Activated CD8-positive, alpha-beta memory T cell treated with anti-CD3 and anti-CD28 coated beads, Interleukin-2, amount 50 U/mL, for 1 hour (primary cell): Measurements from ENCODE around the gene DAP3.
"Not testable (repeated sequence)": the region's sequence is repeated elsewhere in the genome, so short reads cannot be mapped to it uniquely, and the experiment has no call there.

ENCODE experiments used
- DNase-seq: peaks from one replicate; pipeline ENCODE4 v3.0.0-alpha.2; 2020; ENCODE audit errors: extremely low read depth

Gene DAP3

DNA sequence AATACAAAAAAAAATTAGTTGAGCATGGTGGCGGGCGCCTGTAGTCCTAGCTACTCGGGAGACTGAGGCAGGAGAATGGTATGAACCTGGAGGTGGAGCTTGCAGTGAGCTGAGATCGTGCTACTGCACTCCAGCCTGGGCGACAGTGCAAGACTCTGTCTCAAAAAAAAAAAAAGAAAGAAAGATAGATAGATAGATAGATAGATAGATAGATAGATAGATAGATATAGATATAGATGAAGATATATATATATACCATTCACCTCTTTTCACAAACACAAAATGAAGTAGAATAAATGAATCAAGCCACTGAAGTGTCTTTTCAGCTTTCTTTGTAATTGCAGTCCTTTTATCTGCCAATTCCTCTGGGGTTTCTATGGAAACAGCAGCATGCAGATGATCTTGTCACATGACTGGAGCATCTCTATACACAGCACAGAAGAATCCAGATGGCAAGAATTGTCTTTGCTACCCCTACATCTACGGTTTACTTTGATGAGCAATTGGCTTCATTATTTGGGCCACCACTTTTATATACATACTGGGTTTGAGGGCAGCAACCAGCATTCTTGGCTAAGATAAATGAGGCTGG lies 29.7 kb downstream of the DAP3 start:
- DNase-seq, result not testable (repeated sequence)

DNA sequence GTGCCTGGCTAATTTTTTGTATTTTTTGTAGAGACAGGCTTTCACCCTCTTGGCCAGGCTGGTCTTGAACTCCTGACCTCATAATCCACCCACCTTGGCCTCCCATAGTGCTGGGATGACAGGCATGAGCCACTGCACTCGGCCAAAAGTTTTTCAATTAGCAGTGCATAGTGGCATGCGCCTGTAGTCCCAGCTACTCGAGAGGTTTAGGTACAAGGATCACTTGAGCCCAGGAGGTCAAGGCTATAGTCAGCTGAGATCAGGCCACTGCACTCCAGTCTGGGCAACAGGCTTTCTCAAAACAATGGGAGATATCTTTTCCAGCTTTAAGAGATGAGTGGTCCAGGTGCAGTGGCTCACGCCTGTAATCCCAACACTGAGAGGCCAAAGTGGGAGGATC lies 30.8 kb downstream of the DAP3 start:
- no peak for DNase-seq

DNA sequence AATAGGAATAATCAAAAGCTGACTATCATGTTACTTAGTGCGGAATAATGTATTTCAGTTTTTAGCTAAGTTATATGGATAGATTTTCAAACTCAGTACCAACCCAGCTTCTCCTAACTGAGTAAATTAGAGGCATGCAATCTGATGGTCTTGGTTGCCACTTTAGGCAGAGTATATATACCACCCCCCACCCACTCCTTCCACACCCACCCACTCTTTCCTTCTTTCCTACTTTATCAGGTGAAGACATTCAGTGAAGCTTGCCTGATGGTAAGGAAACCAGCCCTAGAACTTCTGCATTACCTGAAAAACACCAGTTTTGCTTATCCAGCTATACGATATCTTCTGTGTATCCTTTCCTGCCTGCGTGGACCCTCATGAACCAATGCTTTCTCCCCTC lies 36.3 kb downstream of the DAP3 start:
- no peak for DNase-seq

DNA sequence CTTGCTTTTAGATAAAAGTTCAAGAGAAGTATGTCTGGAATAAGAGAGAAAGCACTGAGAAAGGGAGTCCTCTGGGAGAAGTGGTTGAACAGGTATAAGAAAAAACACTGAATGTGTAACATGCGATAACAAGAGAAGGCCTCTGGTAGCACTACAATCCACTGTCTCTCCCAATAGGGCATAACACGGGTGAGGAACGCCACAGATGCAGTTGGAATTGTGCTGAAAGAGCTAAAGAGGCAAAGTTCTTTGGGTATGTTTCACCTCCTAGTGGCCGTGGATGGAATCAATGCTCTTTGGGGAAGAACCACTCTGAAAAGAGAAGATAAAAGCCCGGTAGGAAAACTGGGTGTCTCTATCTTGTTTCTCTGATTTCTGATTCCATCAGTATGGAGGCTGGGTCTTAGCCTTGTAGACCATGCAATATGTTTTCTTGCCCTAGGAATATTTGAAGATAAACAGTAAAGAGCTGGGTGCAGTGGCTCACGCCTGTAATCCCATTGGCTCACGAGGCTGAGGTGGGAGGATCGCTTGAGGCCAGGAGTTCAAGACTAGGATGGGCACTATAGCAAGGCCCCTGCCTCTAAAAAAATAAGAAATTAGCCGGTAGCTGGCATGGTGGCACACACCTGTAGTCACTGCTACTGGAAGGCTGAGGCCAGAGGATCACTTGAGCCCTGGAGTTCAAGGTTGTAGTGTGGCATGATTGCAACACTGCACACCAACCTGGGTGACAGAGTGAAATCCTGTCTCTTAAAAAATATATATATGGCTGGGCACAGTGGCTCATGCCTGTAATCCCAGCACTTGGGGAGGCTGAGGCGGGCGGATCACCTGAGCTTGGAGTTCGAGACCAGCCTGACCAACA lies 40.4 kb downstream of the DAP3 start:
- no peak for DNase-seq

DNA sequence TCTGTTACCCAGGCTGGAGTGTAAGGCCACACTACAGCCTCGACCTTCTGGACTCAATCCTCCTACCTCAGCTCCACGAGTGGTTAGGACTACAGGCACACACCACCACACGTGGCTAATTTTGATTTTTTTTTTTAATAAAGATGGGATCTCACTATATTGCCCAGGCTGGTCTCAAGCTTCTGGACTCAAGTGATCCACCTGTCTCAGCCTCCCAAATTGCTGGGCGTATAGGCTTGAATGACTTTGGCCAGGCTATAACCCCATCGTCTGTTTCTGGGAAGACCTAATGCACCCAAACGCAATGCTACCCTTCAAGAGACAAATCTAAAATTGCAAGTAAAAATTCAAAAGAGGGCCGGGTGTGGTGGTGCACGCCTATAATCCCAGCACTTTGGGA lies 52.1 kb downstream of the DAP3 start:
- DNase-seq, result no peak

DNA sequence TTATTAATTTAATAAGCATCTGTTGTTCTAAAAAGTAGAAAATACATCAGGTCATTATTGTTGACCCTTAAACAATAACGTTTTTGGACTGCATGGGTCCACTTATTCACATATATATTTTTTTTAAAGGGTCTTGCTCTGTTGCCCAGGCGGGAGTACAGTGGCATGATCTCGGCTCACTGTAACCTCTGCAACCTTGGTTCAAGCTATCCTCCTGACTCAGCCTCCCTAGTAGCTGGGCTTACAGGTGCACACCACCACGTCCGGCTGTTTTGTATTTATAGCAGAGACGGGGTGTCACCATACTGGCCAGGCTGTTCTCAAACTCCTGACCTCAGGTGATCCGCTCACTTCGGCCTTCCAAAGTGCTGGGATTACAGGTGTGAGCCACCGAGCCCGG lies 53.0 kb downstream of the DAP3 start:
- DNase-seq, result no peak

DNA sequence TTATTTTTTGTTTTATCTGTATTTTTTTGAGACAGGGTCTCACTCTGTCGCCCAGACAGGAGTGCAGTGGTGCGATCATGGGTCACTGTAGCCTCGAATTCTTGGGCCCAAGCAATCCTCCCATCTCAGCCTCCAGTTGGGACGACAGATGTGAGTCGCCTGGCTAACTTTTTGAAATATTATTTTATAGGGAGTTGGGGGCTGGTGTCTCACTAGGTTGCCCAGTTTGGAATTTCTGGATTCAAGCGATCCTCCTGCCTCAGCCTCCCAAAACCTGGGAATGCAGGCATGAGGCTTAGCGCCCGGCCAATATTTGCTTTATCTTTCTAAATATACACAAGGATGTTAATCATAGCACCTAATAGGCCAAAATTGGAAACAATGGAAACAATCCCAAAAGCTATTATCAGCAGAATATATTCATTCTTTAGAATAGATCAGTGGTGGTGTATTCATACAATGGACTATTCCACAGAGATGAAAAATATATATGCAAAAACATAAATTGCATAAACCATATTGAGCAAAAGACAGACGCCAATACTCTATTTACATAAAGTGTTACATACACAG lies 55.9 kb downstream of the DAP3 start:
- no peak for DNase-seq

DNA sequence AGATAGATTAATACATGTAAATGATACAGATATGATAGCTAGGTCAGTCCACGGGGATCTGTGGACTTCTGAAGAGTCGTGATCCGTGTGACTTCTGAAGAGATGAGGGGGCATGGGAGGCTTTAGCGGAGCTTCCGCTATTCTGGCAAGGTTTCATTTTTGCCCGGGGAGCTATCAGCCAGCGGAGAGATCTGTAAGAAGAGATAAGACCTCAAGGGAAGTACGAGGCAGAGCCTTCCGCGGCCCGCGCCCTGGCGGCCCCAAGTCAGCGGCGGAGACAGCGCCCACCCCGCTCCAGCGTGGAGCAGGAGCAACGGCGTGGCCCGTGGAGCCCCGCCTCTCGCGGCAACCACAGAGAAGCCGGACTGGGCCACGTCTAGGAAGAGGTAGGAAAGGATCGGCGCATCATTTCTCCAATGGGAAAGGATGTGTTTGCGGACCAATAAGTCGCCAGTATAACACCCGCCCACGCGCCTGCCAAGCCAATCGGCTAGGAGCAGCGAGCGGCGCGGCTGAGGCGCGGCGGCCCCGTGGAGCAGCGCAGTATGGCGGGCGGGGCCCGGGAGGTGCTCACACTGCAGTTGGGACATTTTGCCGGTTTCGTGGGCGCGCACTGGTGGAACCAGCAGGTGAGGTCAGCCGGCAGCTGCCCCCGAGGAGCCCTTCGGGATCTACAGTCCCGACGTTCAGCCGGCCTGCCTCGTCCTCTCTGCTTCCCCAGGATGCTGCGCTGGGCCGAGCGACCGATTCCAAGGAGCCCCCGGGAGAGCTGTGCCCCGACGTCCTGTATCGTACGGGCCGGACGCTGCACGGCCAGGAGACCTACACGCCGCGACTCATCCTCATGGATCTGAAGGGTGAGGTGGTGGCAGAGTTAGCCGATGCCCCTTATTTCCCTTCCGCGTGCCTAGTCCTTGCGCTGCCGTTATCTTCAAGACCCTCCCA lies 56.7 kb downstream of the DAP3 start:
- DNase-seq, result peak; percentile 87

DNA sequence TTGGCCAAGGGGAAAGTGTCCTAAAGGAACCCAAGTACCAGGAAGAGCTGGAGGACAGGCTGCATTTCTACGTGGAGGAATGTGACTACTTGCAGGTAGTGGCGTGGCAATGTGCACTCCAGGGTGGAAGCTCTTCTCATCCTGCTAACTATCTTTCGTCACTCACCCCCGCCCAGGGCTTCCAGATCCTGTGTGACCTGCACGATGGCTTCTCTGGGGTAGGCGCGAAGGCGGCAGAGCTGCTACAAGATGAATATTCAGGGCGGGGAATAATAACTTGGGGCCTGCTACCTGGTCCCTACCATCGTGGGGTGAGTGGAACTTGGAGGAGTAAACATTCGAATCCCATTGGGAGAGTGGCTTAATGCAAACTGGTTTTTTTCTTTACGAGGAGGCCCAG lies 58.7 kb downstream of the DAP3 start:
- DNase-seq, result not testable (repeated sequence)

DNA sequence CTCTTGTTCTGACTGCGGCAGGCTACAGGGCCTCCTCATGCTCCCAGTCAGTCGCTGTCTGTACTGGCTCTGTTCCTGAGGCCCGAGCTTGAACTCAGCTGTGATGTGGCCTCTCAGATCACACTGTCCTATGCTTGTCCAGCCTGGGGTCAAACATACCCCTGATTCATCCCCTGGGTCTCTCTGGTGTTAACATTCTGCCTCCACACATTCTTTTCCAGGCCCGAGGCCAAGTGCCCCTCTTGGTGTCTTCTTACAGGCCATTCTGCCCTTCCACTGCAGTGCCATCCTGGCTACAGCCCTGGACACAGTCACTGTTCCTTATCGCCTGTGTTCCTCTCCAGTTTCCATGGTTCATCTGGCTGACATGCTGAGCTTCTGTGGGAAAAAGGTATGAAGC lies 59.2 kb downstream of the DAP3 start:
- not testable (repeated sequence) for DNase-seq

DNA sequence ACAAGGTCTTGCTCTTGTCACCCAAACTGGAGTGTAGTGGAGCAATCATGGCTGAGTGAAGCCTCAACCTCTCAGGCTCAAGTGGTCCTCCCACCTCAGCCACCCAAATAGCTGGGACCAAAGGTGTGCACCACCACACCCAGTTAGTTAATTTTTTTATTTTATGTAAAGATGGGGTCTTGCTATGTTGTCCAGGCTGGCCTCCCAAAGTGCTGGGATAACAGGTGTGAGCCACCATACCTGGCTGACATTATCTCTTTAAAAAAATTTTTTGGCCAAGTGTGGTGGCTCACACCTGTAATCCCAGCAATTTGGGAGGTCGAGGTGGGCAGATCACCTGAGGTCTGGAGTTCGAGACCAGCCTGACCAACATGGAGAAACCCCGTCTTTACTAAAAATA lies 70.1 kb downstream of the DAP3 start:
- not testable (repeated sequence) for DNase-seq

DNA sequence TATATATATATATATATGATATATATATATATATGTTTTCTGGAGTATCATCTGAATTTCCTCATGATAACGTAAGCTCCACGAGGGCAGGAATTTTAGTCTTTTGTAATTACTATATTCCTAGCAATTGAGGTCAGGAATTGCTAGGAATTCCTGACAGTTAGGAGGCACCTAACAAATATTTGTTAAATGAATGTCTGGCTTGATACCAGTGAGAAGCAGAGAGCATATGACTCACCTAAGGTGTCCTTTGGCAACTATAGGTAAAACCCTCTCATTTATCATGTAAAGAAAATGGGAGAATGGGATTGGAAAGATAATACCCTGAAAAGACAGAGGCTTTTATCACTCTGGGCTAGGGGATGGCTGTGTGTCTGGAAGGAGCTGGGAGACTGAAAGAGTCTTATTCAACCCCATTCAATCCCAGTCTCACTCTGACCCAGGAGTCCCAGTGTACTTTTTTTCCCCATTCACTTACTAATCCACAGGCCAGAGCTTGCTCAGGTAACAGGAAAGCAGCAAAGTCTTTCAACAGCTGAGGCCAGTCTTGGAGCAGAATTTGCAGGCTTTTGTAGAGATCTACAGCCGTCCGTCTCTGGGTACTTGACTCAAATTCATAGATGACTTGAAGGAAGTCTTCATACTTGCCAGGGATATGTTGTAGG lies 71.2 kb downstream of the DAP3 start:
- DNase-seq, result no peak

DNA sequence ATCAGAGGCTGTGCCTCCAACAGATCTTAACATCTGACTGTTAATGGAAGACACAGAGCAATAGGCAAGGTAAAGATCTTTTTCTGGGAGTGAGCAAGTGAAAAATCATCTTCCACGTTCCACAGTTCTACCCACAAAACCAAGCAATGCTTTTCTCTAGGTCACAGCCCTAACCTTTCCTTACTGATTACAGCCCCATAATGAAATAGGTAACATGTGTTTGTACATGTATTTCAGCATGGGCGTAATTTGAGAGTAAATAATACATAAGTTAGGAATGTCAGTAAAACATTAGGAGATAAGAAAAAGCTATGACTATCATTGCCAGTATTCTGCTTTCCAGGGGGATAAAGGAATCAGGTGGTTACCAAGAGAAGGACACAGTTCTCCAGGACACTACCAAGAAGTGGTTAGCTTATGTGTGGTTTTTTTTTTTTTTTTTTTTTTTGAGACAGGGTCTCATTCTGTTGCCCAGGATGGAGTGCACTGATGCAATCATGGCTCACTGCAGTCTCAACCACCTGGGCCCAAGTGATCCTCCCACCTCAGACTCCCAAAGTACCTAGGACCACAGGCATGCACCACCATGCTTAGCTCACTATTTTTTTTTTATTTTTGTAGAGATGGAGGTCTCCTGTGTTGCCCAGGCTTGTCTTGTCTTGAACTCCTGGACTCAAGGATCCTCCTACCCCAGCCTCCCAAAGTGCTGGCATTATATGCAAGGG lies 72.0 kb downstream of the DAP3 start:
- no peak for DNase-seq

DNA sequence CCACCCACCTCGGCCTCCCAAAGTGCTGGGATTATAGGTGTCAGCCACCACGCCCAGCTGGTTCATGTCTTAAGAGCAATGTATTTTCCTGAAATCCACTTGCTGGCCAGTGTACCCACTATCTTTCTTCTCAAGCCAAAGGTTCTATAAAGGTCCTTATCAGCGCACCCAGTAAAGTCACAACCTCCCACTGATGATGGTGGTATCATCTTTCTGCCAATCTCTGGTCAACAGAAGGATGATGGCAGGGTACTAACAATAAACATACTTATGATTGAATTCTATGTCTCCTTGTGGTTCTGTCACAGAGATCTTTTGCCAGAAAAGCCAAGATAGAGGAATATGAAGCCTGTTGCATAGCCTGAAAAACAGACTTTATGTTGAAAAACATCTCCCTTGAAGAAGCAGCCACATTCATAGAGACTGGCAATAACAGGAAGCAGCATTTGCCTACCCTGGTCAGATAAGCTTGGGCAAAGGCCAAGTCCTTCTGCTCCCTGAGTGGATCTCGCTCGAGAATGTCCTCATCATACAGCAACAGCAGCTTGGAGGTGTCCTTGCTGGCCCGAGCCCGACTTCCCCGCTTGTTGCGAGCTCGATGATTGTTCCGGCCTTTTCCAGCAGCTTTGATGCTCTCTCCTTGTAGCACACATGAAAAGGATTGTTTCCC lies 73.0 kb downstream of the DAP3 start:
- DNase-seq, result no peak

DNA sequence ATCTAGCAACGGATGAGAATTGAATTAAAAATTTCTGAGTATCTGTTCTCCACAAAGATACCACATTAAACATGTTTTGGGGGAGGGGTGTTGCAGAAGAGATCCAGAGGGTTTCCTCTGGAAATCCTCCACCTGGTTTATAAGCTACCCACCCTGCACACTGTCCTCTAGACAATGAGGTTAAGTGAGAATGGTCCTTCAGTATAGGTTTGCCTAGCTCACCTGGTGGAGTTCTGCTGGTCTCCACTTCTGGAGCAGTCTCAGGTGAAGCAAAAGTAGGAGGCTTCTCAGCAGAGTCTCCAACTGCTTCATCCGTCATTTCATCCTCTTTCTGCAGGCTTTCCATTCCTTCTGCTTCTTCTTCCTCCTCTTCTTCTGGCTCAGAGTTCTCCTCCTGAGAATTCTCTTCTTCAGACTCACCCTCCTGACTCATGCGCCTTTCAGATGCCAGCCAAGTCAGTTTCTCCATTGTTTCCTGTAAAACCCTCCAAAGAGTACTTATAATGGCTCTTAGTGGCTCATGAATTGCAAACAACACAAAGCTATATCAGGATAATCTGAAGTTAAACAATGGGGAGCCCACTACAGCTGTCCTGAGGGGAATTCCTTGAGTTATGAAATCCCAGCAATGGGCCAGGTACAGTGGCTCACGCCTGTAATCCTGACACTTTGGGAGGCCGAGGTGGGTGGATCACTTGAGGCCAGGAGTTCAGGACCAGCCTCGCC lies 74.4 kb downstream of the DAP3 start:
- not testable (repeated sequence) for DNase-seq

DNA sequence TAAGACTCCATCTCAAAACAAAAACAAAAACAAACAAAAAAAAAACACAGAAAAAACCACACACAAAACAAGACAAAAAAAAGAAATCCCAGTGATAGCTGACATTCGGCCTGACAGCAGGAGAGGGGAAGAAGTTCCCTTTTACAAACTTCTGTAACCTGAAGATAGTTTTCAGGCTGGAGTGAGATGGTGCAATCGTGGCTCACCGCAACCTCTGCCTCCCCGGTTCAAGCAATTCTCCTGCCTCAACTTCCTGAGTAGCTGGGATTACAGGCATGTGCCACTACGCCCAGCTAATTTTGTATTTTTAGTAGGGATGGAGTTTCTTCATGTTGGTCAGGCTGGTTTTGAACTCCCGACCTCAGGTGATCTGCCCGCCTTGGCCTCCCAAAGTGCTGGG lies 75.1 kb downstream of the DAP3 start:
- not testable (repeated sequence) for DNase-seq

DNA sequence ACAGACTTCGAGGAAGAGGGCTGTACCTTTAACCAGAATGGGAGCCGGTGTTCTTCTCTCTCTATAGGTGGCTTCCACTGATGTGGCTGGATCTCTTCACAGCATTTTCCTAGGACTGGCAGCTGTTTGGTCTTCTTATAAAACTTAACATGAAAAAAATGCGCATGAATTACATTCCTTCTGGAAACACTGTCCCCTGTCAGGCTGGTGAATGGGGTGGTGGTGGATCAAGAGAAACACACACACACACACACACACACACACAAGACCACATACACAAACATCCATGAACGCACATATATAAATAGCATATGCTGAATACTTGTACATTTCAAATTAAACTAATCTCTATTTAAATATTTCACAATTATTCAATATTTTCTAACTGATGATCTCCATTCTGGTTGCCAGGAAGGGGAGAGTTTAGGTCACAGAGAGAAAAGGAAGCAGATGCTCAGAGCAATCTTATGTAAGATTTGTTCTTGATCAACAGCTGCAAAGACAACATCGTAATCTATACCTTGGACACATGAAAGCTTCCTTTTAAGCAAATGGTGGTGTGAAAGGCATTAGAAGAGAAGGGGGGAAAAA lies 78.6 kb downstream of the DAP3 start:
- DNase-seq, result not testable (repeated sequence)

DNA sequence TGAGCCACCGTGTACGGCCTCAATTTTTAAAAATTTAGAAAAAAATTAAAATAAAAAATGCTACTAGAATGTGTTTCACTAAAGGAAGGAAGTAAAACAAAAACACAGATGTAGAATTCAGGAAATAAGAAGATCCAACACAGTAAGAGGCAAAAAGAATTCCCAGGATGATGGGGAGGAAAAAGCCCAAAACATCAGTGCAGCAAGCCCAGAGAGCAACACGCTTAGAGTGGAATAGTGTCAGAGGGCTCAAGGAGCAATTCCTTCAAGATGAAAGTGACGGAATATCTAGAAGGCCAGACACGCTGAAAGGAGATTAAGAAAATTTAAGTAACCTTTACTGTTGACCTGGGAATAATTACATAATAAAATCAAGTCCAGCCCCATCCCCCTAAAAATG lies 80.4 kb downstream of the DAP3 start:
- DNase-seq, result no peak

DNA sequence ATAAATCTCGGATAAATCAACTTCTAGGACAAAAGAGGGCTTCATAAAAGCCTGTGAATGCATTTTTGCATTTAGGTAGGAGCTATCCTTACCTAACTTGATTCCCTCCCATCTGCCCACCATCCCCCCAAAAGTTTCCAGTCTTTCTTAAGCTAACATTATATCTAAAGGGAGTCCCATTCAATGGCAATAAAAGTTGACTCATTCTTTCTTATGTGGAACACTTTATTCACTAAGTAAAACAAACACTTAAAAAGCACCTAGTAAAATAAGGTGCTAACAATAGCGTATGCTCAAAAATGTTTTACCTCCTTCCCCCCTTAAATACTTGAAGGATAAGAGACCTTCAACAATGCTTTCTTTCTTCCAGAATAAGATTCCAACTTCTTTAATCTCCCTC lies 84.3 kb downstream of the DAP3 start:
- DNase-seq, result no peak
